Frontal cortex (tissue), 4 donors: ENCODE results near the gene FOXP1. TPM values are rescaled to one million over a fixed set of nuclear protein-coding genes. Genes with fewer than 3 reads are reported as not detected.
"Not testable (repeated sequence)": the region's sequence is repeated elsewhere in the genome, so short reads cannot be mapped to it uniquely, and the experiment has no call there.

ENCODE experiments used
- DNase-seq, 2 donors: peaks; one replicate each; pipeline ENCODE4 v3.0.0; 2012; ENCODE audit warnings: low spot score in 2 of 2
- FAIRE-seq: peaks from 2 replicates; lab custom pipeline; 2012; peaks lifted over from hg19 to GRCh38; lab: Jason Lieb, UNC
- total RNA-seq: library from RNA; depleted of rRNA; stranded (reverse); fragments of >200 nt; gene quantifications from one replicate; pipeline ENCODE4 v1.2.3, GENCODE V29; 2014
- donor health status: control.
- donor health status: control.
- donor health status: control.

Gene FOXP1
- total RNA-seq, 1 donor from 2014 or later: 118 TPM

DNA sequence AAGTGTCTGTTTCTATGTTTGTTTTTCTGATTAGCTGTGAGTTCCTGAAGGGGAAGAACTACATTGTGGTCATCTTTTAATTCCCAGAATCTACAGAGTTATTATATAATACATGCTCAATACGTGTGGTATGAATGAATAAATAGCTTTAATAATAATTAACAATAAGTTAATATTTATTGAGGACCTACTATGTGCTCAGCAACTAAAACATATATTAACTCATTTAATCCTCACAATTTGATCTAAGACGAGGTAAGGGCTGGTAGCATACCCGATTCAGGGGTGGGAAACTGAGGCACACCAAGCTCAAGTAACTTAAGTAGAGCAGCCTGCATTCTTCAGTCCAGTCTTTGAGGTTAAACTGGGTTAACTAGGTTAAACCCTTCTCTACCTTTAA, 553.8 kb downstream of the FOXP1 start:
- no peak for DNase-seq
- no peak for FAIRE-seq

DNA sequence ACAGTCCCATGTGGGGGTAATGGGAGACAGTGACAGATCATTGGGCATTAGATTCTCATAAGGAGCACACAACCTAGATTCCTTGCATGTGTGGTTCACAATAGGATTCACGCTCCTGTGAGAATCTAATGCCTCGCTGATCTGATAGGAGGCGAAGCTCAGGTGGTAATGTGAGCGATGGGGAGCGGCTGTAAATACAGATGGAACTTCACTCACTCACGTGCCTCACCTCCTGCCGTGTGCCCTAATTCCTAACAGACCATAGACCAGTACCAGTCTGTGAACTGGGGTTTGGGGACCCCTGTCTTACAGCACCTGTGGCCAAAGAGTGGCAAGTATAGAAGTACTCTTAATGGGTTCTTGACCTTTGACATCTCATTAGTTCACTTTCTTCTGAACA, 554.7 kb downstream of the FOXP1 start:
- no peak for FAIRE-seq

DNA sequence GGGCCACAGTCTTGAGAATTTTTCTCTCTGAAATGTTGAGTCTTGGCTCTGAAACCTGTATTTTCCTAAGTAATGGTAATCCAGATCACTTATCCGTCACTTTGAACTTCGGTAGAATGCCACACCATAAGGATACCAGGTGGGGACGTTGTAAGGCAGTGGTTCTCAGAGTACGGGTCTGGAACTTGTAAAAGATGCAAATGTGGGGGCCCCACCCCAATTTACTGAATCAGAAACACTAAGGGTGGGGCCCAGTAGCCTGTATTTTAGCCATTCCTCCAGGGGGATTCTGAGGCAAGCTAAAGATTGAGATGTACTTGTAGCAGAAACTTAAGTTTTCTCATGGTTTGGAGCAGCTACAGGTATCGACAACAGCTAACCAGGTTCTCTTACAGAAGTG, 555.3 kb downstream of the FOXP1 start:
- DNase-seq (no peak), FAIRE-seq (no peak)

More for the DNA sequence above, 554.7 kb downstream of the FOXP1 start:
- DNase-seq: no peak

DNA sequence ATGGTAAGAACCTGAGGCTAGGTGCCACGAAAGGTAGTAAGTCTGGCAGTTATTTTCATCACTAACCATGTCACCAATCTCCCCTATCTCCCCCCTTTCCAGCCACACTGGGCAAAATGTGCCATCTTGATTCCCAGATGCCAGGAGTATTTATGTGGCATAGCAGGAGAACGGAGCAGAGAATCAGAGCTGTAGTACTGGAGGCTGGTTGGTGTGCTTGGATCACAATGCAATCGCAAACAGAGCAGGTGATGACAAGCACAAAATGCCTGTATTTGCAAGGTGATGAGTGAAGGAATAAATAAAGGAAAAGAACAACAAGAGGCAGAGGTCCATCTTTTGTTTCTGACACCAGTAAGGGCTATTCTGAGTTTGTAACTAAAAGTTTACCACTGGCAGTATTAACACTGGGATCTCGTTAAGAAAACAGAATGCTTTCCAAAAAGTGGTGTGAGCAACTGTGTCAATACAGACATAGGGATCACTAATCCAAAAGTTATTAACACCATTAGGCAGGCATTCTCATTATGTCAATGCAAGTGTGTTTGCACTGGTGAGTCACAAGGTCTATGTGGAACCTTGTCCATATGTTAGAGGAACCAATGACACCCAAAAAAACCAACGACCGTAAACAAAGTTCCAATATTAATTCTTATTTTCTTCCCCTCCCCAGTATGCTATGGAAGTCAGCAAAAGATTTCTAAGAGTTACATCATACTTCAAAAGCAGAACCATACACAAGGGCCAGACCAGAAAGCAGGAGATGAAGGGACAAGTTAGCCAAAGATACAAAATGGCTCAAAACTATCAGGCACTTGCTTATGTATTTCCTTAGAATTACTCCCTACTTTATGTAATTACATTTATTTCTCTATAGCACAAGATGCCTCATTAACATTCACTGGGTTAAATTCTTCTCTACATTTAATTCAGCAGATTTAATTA, 556.6 kb downstream of the FOXP1 start:
- no peak for DNase-seq
- no peak for FAIRE-seq

DNA sequence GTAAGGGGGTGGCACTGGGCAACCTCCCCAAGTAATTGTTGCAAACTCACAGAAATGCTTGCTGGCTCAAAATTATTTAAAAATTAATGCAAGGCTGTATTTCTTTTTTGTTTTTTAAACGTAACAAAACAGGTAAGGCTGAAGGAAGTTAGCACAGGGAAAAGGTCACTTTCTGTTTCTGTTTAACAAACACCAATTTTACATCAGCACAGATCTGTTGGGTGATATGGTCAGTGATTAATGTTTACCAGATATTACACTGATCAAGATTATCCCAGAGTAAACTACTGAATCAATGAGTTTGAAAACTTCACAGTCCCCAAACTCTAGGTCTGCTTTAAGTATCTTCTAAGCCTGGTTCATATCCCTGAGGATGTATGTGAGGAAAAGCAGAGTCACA, 558.0 kb downstream of the FOXP1 start:
- no peak for DNase-seq
- no peak for FAIRE-seq

DNA sequence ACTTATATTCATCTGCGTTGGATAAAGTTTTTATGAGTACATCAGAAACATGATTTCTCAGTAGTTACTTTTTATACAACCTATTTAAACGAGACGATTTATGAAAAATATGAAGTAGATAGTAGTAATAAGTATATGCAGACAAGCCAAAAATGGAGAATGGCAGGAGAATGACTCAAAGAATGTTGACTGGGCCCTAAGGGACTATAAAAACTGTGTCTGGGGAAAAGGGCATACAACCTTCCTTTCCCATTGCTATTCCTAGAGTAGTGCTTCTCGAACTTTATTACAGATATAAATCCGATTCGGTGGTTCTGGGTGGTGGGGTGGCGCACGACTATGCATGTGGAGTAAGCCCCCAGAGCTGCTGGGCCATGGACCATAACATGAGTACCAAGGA, 558.5 kb downstream of the FOXP1 start:
- no peak for FAIRE-seq

DNA sequence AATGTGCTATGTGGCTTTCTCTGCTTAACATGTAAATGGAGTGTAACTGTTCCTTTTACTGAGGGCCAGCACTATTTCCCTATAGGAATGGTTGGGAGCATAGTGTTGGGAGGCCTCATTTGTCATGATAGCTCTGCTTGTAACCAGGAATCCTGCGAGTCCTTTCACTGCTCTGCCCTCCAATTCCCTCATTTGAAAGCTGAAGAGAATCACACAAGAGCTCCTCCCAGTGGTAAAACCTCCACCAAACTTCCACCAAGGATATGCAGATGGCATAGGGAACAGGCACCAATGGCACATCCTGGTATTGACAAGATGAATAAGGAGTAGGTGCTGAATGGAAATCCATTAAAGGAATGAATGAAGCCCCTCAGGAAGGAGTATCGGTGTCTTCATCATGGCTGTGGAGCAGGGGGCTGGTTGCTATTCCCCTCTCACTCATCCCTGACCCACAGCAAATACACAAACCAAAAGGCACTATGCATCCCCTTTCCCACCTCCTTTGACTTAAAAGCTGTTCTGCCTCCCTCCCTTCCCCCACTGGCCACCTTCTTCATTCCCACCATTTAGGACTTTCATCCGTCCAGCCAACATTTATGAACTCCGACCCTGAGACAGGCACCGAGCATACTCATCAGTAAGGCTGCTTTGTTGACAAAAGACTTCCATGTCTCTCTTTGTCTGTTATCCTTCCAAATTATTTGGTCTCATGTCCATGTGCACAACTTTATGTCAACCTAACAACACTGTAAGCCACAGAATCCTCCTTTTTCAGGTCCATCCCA, 560.8 kb downstream of the FOXP1 start:
- FAIRE-seq (no peak), DNase-seq (no peak)

More for the DNA sequence above, 558.5 kb downstream of the FOXP1 start:
- DNase-seq: no peak

DNA sequence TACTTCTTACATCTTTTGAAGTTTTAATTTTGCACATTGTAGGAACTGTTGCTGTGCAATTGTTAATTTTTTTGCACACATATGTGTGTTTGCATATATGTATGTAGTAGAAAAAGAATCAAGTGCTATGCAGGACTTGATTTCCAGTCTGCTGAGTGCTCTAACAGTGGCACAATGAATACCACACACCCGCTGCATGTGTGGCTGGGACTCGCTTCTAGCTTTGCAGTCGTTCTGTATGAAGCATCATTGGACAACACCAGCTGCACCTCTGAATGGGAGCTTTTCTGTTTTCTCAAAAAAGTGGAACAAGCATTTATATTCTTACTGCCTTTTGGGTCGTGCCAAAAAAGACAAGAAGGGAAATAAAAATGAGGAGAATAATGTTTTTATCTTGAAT, 564.7 kb downstream of the FOXP1 start:
- DNase-seq (no peak), FAIRE-seq (peak; percentile 3)

DNA sequence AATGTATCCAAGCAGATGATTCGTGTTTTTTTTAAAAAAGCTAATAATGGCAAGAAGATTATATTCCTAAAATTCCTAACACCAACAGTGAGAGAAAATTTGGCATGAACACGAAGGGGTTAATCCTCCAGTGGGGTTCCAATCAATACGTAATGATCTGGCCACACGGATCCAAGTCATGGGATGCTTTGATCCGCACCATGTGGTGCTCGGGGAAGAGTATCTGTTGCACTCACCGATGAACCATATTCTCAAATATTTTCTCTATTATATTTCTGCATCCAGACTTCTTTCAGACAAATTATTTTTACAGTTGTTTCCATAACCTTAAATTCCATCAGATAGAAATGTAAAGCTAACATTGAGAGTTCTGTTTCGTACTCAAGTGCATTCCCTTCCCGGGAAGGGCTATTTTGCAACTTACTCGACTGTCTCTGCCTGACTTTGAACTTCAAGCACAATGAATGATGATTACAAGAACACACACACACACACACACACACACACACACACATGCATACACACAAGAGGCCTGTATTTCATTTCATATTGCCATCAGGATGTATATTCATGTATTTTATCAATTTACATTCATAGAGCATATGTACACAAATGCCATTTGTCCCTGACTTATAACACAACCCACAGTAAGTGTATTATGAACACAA, 567.2 kb downstream of the FOXP1 start:
- no peak for DNase-seq
- FAIRE-seq: no peak

DNA sequence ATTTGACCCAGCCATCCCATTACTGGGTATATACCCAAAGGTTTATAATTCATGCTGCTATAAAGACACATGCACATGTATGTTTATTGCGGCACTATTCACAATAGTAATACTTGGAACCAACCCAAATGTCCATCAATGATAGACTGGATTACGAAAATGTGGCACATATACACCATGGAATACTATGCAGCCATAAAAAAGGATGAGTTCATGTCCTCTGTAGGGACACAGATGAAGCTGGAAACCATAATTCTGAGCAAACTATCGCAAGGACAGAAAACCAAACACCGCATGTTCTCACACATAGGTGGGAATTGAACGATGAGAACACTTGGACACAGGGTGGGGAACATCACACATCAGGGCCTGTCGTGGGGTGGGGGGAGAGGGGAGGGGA, 568.9 kb downstream of the FOXP1 start:
- not testable (repeated sequence) for FAIRE-seq, DNase-seq

DNA sequence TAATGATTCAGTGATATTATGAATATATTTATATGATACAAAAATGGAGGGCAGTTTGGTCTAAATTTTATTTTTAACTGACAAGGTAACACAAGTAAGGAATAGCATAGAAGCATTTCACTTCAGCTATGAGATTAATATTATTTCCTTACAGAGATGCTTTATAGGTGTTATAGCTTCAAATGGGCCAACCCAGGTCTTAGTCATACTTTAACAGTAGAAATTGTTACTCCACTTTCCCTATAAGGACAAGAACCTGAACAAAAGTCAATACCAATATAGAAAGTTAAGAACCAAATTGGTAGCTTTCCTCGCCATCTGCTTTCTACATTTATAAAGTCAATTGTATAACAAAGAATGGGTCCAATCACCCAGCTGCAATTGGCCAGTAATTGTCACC, 570.6 kb downstream of the FOXP1 start:
- FAIRE-seq: no peak
- DNase-seq: no peak

DNA sequence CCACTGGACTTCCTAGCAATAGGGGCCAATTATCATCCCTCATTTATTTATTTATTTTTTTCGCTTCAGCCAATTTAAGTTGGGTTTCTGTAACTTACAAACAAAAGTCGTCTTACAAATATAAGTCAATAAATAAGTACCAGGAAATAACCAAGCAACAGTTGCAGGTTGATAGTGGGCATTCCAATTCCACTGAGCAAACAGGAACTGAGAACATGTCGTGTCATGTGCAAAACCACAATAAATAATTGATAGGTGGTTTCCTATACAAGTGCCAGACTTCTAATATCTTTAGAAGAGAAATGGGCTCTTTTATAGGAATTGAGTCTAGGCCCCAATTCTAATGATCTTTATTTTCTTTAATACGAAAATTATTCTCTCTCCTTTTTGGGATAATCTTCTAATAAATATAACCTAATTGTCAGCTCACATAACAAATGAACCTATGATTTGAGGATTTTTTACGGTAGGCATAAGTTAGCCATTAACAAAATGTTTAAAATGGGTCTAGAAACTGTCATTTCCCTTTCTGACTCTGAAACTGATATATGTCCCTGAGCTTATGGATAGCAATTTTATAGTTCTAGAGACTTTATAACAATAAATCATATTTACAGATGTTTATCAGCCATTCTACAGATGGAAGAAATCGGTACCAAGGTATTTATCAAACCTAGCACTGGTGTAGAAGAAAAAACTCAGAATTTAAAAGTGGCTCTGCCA, 571.8 kb downstream of the FOXP1 start:
- DNase-seq: no peak

DNA sequence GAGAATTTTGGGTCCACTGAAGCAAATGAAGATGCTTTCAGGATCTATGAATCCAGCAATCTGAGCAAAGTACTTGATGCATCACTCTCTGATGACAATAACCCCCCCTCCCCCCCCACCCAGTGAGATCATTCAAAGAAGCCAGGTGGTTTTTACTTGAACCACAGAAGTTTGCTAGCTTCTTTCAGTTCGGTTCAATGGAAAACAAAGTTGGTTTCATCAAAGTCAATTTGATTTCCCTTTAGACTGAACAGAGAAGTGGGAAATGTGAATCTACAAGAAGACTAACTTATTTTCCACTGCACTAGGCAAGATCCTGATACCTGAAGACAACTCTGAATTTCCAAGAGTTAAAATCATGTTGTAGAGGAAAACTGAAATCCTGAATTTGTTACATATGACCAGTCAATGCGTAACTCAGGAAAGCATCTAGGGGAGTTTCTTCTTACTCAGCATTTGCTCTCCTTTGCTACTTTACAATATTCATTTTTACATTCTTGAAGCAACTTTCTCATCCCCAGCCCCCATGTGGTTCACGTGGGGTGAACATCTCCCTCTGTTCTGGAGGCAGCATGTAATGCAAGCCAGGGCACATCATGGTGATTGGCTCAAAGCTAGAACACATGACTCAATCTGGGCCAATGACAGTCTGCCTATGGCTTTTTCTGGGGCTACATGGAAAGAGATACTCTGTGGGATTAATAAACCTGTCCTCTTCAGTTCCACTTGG, 572.6 kb downstream of the FOXP1 start:
- no peak for FAIRE-seq

More for the DNA sequence above, 571.8 kb downstream of the FOXP1 start:
- FAIRE-seq: no peak

DNA sequence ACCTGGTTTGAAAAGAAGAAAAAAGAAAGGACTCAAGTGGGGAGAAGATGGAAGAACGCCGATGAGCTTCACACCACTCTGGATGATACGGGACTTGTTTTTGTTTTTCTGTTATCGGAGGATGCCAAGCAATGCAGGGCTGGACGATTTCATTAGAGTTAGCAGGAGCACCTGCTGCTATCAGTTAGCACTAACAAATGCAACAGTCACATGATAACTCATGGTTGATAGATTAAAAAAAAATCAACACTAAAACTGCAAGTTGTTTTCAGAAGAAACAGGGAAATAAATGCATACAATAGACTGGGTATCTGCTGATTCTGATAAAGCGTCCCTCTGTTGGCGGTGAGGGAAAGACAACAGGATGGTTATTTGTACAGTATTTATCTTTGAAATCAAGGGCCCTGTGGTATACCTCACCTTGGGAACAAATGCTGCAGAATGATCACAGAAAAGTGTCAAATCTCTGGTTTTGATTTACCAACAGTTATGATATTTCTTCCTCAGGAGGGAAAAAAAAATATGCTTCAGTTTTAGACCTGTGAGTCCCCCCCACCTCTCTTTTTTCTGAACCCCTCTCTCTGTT, 575.1 kb downstream of the FOXP1 start:
- DNase-seq (no peak), FAIRE-seq (no peak)

More for the DNA sequence above, 572.6 kb downstream of the FOXP1 start:
- no peak for DNase-seq

DNA sequence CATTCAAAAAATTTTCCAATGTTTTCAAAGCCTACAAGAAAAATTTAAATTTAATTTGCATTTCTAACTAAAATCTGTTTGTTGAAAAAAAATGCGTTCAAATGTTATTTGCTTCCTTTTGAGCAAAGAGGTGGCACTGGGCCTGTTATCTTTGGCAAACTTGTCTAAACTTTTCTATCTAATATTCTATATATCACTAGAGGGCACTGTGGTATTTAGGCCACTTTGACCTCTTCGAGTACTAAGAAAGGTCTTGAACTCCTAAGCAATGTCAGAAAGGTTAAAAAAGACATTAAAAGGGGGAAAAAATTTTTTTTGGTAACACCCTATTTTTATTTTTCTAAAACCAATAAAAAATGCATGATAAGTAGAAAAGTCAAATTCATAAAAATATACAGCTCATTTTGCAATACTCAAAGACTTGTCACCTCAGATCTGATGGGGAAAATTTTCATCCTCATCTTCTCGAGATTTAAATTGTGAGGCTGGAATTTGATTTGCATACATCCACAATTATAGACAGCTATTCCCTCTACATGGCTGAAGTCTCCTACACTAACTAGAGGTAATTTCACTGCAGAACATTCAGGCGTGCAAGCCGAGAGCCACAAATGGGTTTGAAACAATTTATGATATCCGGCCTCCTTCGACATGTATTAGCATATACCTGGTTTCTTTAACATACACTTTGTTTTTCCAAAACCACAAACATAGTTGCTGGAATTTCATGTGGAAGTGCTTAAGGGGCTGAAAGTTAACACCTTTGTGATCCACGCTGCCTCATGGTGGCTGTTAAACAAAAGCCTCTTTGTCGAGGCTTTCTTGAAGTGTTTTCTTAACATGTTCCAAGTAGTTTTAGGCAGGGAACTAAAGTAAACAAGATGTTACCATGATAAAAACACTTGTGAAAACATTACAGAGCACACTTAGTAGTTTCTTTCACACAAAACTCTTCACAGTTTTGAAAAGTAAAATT, 576.4 kb downstream of the FOXP1 start:
- DNase-seq: no peak
- peak; percentile 95 for FAIRE-seq

DNA sequence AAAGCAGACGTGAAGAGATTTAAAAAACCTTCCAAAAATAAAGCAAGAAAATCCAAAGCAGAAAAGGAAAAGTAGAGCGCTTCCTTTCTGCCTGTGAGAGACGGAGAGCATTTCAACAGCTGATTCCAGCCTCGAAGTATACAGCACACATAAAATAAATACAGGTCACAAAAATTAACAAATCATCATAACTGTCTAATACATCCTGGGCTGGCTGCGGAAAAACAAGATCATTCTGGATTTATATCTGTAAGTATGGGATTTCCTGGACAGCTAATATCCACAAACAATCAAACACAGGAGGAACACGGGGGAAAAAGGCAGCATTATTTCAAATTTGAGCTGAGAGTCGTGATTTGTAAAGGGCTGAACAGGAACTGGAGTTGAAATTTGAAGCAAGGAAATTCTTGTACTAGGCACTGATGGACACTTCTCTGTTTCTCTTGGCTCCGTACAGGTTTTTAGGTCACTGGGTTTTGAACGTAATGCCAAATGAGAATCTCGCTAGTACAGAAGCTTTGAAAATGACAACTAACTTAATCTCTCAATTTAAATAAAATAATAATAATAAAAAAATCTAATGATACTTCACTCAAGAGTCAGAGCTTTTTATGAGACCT, 577.7 kb downstream of the FOXP1 start:
- DNase-seq (no peak), FAIRE-seq (no peak)

DNA sequence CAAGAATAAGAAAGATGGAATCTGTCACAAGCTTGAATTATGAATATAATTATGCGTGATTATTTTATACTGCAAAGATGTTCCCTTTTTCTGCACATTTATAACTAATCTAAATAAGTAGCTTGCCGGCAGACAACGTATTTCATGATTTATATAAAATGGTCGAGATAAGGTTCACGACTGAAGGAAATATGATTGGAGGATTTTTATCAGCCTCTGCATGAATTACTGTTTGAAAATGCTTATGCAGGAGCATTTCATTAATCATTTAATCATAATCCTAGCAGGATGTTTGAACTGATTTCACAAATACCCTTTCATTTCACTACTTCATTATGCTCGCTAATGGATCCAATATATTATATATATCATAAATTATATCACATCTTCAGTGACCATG, 580.0 kb downstream of the FOXP1 start:
- no peak for DNase-seq
- FAIRE-seq: no peak
